WERI-Rb-1 (cell line): Measurements from ENCODE around the gene SPTLC2.

Experiments used
- DNase-seq: peaks from one replicate; pipeline ENCODE4 v3.0.0-alpha.2; 2020
- H3K27ac ChIP-seq: fragments of 250-450 bp; sonication (Bioruptor Pico); 2 replicates; pipeline ENCODE4 v1.5.1; 2020; ENCODE audit warnings: mild to moderate bottlenecking, moderate library complexity
- H3K27me3 ChIP-seq: fragments of 250-450 bp; sonication (Bioruptor Pico); 2 replicates; pipeline ENCODE4 v1.5.1; 2021; ENCODE audit warnings: mild to moderate bottlenecking, low read depth, moderate library complexity; ENCODE audit not compliant: insufficient read depth, severe bottlenecking
- H3K36me3 ChIP-seq: fragments of 250-450 bp; sonication (Bioruptor Pico); 2 replicates; pipeline ENCODE4 v1.5.1; 2020; ENCODE audit warnings: mild to moderate bottlenecking, moderate library complexity
- H3K4me3 ChIP-seq: 2 replicates; pipeline ENCODE4 v1.5.1; 2011; ENCODE audit warnings: low read depth, mild to moderate bottlenecking, control low read depth, low read length
- H3K9me3 ChIP-seq: fragments of 250-450 bp; sonication (Bioruptor Pico); 2 replicates; pipeline ENCODE4 v1.5.1; 2021; ENCODE audit warnings: mild to moderate bottlenecking, moderate library complexity; ENCODE audit not compliant: severe bottlenecking
- CTCF ChIP-seq: IDR thresholded peaks from 2 replicates; pipeline ENCODE4 v1.5.1; 2011; ENCODE audit warnings: low read depth, mild to moderate bottlenecking, control low read depth, inconsistent platforms, low read length

Gene SPTLC2

GRCh38 chr14:77559381-77559780 is 57.1 kb downstream of the SPTLC2 start:
- H3K4me3 ChIP-seq: no peak overlapping the region
- H3K27ac ChIP-seq: no peak overlapping the region
- no peak for TF ChIP-seq CTCF
- H3K36me3 ChIP-seq: peaks cover 6% of the 10 kb centered on the region
- DNase-seq: no peak
- H3K9me3 ChIP-seq: no peaks in the 10 kb centered on the region
- no peaks in the 10 kb centered on the region for H3K27me3 ChIP-seq

- peaks cover 7% of the 10 kb centered on the region for H3K36me3 ChIP-seq
- TF ChIP-seq CTCF: no peak
These were observed 59.0 kb downstream of the SPTLC2 start for GRCh38 chr14:77557391-77557790.

GRCh38 chr14:77556946-77557345 is 59.5 kb downstream of the SPTLC2 start:
- Histone ChIP-seq H3K27ac (no peak overlapping the region), H3K9me3 (no peaks in the 10 kb centered on the region), H3K4me3 (no peak overlapping the region), H3K27me3 (no peaks in the 10 kb centered on the region), H3K36me3 (peaks cover 11% of the 10 kb centered on the region)
- DNase-seq: no peak
- TF ChIP-seq CTCF: no peak

More at GRCh38 chr14:77557391-77557790, 59.0 kb downstream of the SPTLC2 start:
- Histone ChIP-seq H3K27me3 (no peaks in the 10 kb centered on the region), H3K4me3 (no peak overlapping the region), H3K9me3 (no peaks in the 10 kb centered on the region), H3K27ac (no peak overlapping the region)
- no peak for DNase-seq

- TF ChIP-seq CTCF: no peak
- Histone ChIP-seq H3K4me3 (no peak overlapping the region), H3K9me3 (no peaks in the 10 kb centered on the region), H3K36me3 (peaks cover 17% of the 10 kb centered on the region), H3K27ac (no peak overlapping the region), H3K27me3 (no peaks in the 10 kb centered on the region)
- no peak for DNase-seq
These were observed 61.4 kb downstream of the SPTLC2 start for GRCh38 chr14:77554816-77555599.

- DNase-seq: no peak
- no peak for TF ChIP-seq CTCF
- Histone ChIP-seq H3K4me3 (no peak overlapping the region), H3K27ac (no peak overlapping the region), H3K36me3 (peaks cover 17% of the 10 kb centered on the region), H3K27me3 (no peaks in the 10 kb centered on the region), H3K9me3 (no peaks in the 10 kb centered on the region)
These were observed 62.2 kb downstream of the SPTLC2 start for GRCh38 chr14:77554207-77554606.

GRCh38 chr14:77549451-77549850 is 67.0 kb downstream of the SPTLC2 start:
- no peaks in the 10 kb centered on the region for H3K27me3 ChIP-seq
- no peak overlapping the region for H3K27ac ChIP-seq
- H3K36me3 ChIP-seq: peaks cover 15% of the 10 kb centered on the region
- DNase-seq: no peak
- no peaks in the 10 kb centered on the region for H3K9me3 ChIP-seq
- H3K4me3 ChIP-seq: no peak overlapping the region
- no peak for TF ChIP-seq CTCF
